SK-N-SH treated with all-trans-retinoic acid at 6 μM for 48 hours (cell line): ENCODE measurements around the gene SNX30.

ENCODE experiments used
- ATAC-seq: fragments of 200-7000 bp; cut with Tn5 transposase; 3 replicates; pipeline ENCODE4 v1.9.1; 2020; ENCODE audit warnings: mild to moderate bottlenecking, moderate library complexity
- ARNTL ChIP-seq: fragments of 450-650 bp; formaldehyde crosslinking; IDR thresholded peaks from 2 replicates; pipeline ENCODE4 v1.5.0; 2020; ENCODE audit warnings: low read depth, mild to moderate bottlenecking, moderate library complexity, borderline replicate concordance
- BACH2 ChIP-seq: fragments of 250-450 bp; sonication (Bioruptor Pico); IDR thresholded peaks from 2 replicates; pipeline ENCODE4 v1.9.0; 2021; ENCODE audit warnings: mild to moderate bottlenecking, borderline replicate concordance
- CSDC2 ChIP-seq: fragments of 250-450 bp; sonication (Bioruptor Pico); IDR thresholded peaks from 2 replicates; pipeline ENCODE4 v1.5.0; 2020; ENCODE audit warnings: mild to moderate bottlenecking, moderate library complexity
- GLIS3 ChIP-seq: fragments of 250-450 bp; sonication (Bioruptor Pico); IDR thresholded peaks from 2 replicates; pipeline ENCODE4 v1.5.0; 2020; ENCODE audit warnings: mild to moderate bottlenecking, moderate library complexity
- ISL1 ChIP-seq: fragments of 250-450 bp; sonication (Bioruptor Pico); IDR thresholded peaks from 2 replicates; pipeline ENCODE4 v2.1.2; 2022; ENCODE audit warnings: mild to moderate bottlenecking, moderate library complexity
- OSR1 ChIP-seq: fragments of 250-450 bp; sonication (Bioruptor Pico); IDR thresholded peaks from 2 replicates; pipeline ENCODE4 v1.8.0; 2022; ENCODE audit warnings: moderate library complexity, mild to moderate bottlenecking, inconsistent platforms
- PPARA ChIP-seq: fragments of 250-450 bp; sonication (Bioruptor Pico); IDR thresholded peaks from 2 replicates; pipeline ENCODE4 v1.5.0; 2020; ENCODE audit warnings: mild to moderate bottlenecking, borderline replicate concordance
- RARB ChIP-seq: fragments of 250-450 bp; sonication (Bioruptor Pico); IDR thresholded peaks from 2 replicates; pipeline ENCODE4 v1.8.0; 2021; ENCODE audit warnings: mild to moderate bottlenecking, moderate library complexity
- SNAI2 ChIP-seq: fragments of 250-450 bp; sonication (Bioruptor Pico); IDR thresholded peaks from 2 replicates; pipeline ENCODE4 v1.5.0; 2020; ENCODE audit warnings: mild to moderate bottlenecking, moderate library complexity
- TCF4 ChIP-seq: fragments of 250-450 bp; sonication (Bioruptor Pico); IDR thresholded peaks from 2 replicates; pipeline ENCODE4 v1.8.0; 2021; ENCODE audit warnings: mild to moderate bottlenecking, moderate library complexity, borderline replicate concordance
- TOX ChIP-seq: fragments of 250-450 bp; sonication (Bioruptor Pico); IDR thresholded peaks from 2 replicates; pipeline ENCODE4 v1.8.0; 2021; ENCODE audit warnings: mild to moderate bottlenecking, moderate library complexity, borderline replicate concordance
- ZC3H10 ChIP-seq: fragments of 250-450 bp; sonication (Bioruptor Pico); IDR thresholded peaks from 2 replicates; pipeline ENCODE4 v1.5.1; 2021; ENCODE audit warnings: mild to moderate bottlenecking, moderate library complexity
- ZFP3 ChIP-seq: fragments of 250-450 bp; sonication (Bioruptor Pico); IDR thresholded peaks from 2 replicates; pipeline ENCODE4 v1.5.0; 2020; ENCODE audit warnings: mild to moderate bottlenecking, moderate library complexity
- ZFP30 ChIP-seq: fragments of 450-650 bp; formaldehyde crosslinking; IDR thresholded peaks from 2 replicates; pipeline ENCODE4 v1.5.0; 2022; ENCODE audit warnings: mild to moderate bottlenecking, moderate library complexity
- ZNF70 ChIP-seq: fragments of 450-650 bp; formaldehyde crosslinking; IDR thresholded peaks from 2 replicates; pipeline ENCODE4 v1.5.0; 2020; ENCODE audit warnings: mild to moderate bottlenecking, moderate library complexity
- ZNF8 ChIP-seq: fragments of 450-650 bp; formaldehyde crosslinking; IDR thresholded peaks from 2 replicates; pipeline ENCODE4 v1.5.0; 2020; ENCODE audit warnings: mild to moderate bottlenecking, moderate library complexity
- TF ChIP-seq, protein P1 (sequence below): fragments of 250-450 bp; sonication (Bioruptor Pico); IDR thresholded peaks from 2 replicates; pipeline ENCODE4 v1.5.1; 2020; ENCODE audit warnings: low read depth, mild to moderate bottlenecking, moderate library complexity
- TF ChIP-seq, protein P2 (sequence below): fragments of 250-450 bp; sonication (Bioruptor Pico); IDR thresholded peaks from 2 replicates; pipeline ENCODE4 v1.5.0; 2020; ENCODE audit warnings: mild to moderate bottlenecking, moderate library complexity
- TF ChIP-seq, protein P3 (sequence below): fragments of 250-450 bp; sonication (Bioruptor Pico); IDR thresholded peaks from 2 replicates; pipeline ENCODE4 v1.8.0; 2020; ENCODE audit warnings: mild to moderate bottlenecking, moderate library complexity, borderline replicate concordance
- TF ChIP-seq, protein P4 (sequence below): fragments of 250-450 bp; sonication (Bioruptor Pico); IDR thresholded peaks from 2 replicates; pipeline ENCODE4 v1.8.0; 2021; ENCODE audit warnings: low read depth, mild to moderate bottlenecking, moderate library complexity, borderline replicate concordance

The SNX30 gene

DNA sequence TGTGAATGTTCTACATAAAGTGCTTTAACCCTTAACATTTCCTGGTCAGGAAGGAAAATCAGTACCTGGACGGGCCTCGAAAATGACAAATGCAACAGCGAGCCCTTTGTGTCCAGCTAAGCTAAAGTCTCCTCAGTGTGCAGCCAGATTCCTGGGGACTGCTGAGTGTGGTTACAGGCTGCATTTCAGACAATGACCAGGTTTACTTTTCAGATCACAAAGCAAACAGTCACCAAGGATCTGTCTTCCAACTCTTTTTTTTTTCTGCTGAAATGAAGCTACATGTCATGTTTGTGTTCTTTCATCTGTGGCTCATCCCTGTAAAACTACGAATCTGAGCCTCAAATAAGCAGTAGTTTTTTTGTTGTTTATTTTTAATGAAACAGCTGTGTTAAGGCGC is 119.4 kb downstream of the SNX30 start:
- TF ChIP-seq, protein P1, sequence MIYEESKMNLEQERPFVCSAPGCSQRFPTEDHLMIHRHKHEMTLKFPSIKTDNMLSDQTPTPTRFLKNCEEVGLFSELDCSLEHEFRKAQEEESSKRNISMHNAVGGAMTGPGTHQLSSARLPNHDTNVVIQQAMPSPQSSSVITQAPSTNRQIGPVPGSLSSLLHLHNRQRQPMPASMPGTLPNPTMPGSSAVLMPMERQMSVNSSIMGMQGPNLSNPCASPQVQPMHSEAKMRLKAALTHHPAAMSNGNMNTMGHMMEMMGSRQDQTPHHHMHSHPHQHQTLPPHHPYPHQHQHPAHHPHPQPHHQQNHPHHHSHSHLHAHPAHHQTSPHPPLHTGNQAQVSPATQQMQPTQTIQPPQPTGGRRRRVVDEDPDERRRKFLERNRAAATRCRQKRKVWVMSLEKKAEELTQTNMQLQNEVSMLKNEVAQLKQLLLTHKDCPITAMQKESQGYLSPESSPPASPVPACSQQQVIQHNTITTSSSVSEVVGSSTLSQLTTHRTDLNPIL (CRISPR knock-in tag) = no peak
- no peak for TF ChIP-seq OSR1 (CRISPR knock-in tag)
- TF ChIP-seq CSDC2 (CRISPR knock-in tag) = no peak
- ATAC-seq = no peak

DNA sequence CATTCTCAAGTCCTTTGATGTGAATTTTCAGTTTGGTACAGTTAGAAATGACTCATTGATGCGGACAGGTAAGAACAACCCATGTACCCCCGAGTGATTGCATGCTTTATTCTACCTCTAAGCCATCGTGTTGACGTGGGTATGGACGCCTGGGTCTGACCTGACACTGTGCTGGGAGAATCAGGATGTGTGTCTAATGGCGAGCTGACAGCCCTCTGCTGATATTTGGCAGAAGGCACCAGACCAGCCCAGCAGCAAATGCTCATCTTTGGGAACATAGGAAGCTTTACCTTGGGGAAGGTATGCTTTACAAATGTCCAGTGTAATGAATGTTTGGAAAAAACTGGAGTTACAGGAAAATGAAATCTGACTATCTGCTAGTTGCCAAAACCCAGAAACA is 120.0 kb downstream of the SNX30 start:
- TF ChIP-seq ZFP30 = no peak
- no peak for TF ChIP-seq PPARA (CRISPR knock-in tag)
- no peak for TF ChIP-seq ZNF8 (CRISPR knock-in tag)
- TF ChIP-seq TOX (CRISPR knock-in tag) = no peak
- no peak for TF ChIP-seq ZC3H10 (CRISPR knock-in tag)
- TF ChIP-seq, protein P2, sequence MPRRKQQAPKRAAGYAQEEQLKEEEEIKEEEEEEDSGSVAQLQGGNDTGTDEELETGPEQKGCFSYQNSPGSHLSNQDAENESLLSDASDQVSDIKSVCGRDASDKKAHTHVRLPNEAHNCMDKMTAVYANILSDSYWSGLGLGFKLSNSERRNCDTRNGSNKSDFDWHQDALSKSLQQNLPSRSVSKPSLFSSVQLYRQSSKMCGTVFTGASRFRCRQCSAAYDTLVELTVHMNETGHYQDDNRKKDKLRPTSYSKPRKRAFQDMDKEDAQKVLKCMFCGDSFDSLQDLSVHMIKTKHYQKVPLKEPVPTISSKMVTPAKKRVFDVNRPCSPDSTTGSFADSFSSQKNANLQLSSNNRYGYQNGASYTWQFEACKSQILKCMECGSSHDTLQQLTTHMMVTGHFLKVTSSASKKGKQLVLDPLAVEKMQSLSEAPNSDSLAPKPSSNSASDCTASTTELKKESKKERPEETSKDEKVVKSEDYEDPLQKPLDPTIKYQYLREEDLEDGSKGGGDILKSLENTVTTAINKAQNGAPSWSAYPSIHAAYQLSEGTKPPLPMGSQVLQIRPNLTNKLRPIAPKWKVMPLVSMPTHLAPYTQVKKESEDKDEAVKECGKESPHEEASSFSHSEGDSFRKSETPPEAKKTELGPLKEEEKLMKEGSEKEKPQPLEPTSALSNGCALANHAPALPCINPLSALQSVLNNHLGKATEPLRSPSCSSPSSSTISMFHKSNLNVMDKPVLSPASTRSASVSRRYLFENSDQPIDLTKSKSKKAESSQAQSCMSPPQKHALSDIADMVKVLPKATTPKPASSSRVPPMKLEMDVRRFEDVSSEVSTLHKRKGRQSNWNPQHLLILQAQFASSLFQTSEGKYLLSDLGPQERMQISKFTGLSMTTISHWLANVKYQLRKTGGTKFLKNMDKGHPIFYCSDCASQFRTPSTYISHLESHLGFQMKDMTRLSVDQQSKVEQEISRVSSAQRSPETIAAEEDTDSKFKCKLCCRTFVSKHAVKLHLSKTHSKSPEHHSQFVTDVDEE (CRISPR knock-in tag) = no peak
- no peak for TF ChIP-seq ISL1
- TF ChIP-seq RARB (CRISPR knock-in tag) = no peak
- TF ChIP-seq, protein P3, sequence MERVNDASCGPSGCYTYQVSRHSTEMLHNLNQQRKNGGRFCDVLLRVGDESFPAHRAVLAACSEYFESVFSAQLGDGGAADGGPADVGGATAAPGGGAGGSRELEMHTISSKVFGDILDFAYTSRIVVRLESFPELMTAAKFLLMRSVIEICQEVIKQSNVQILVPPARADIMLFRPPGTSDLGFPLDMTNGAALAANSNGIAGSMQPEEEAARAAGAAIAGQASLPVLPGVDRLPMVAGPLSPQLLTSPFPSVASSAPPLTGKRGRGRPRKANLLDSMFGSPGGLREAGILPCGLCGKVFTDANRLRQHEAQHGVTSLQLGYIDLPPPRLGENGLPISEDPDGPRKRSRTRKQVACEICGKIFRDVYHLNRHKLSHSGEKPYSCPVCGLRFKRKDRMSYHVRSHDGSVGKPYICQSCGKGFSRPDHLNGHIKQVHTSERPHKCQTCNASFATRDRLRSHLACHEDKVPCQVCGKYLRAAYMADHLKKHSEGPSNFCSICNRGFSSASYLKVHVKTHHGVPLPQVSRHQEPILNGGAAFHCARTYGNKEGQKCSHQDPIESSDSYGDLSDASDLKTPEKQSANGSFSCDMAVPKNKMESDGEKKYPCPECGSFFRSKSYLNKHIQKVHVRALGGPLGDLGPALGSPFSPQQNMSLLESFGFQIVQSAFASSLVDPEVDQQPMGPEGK (CRISPR knock-in tag) = no peak
- TF ChIP-seq BACH2 = no peak
- TF ChIP-seq, protein P1 (CRISPR knock-in tag) = no peak
- TF ChIP-seq ZNF70 (CRISPR knock-in tag) = no peak
- no peak for TF ChIP-seq TCF4 (CRISPR knock-in tag)
- no peak for TF ChIP-seq ARNTL (CRISPR knock-in tag)
- no peak for TF ChIP-seq GLIS3 (CRISPR knock-in tag)
- no peak for TF ChIP-seq SNAI2 (CRISPR knock-in tag)
- TF ChIP-seq, protein P4, sequence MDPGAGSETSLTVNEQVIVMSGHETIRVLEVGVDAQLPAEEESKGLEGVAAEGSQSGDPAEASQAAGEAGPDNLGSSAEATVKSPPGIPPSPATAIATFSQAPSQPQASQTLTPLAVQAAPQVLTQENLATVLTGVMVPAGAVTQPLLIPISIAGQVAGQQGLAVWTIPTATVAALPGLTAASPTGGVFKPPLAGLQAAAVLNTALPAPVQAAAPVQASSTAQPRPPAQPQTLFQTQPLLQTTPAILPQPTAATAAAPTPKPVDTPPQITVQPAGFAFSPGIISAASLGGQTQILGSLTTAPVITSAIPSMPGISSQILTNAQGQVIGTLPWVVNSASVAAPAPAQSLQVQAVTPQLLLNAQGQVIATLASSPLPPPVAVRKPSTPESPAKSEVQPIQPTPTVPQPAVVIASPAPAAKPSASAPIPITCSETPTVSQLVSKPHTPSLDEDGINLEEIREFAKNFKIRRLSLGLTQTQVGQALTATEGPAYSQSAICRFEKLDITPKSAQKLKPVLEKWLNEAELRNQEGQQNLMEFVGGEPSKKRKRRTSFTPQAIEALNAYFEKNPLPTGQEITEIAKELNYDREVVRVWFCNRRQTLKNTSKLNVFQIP (CRISPR knock-in tag) = no peak
- no peak for TF ChIP-seq CSDC2 (CRISPR knock-in tag)
- TF ChIP-seq ZFP3 (CRISPR knock-in tag) = no peak
- no peak for ATAC-seq

DNA sequence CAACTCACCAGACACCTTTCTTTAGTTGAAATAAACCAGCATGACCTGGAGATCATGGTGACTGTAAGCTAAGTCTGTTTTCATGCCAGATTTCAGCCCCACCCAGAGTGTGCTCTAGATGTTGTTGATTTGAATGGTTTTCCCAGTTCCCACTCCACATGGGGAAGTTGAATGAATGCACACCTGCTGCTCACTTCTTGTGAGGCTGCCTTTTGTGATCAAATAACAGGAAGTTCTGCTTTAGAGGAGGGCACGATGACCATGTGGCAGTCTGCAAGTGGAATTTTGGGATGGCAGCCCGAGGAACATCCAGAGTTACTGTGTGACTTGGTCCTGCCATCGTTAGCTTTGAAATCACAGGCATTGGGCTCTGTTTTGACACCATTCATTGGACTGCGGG is 121.5 kb downstream of the SNX30 start:
- TF ChIP-seq TCF4 (CRISPR knock-in tag) = no peak
- TF ChIP-seq OSR1 (CRISPR knock-in tag) = no peak
- TF ChIP-seq ZFP30 = no peak
- TF ChIP-seq, protein P1 (CRISPR knock-in tag) = no peak
- TF ChIP-seq ZFP3 (CRISPR knock-in tag) = no peak
- TF ChIP-seq TOX (CRISPR knock-in tag) = no peak
- TF ChIP-seq ARNTL (CRISPR knock-in tag) = no peak
- TF ChIP-seq, protein P2 (CRISPR knock-in tag) = no peak
- TF ChIP-seq, all 23 proteins: peak for 0
- ATAC-seq = no peak
